GM12878 (cell line): Measurements from ENCODE around the gene SORL1.

Experiments used
- HCFC1 ChIP-seq: fragments of 150-350 bp; IDR thresholded peaks from 2 replicates; pipeline ENCODE4 v1.6.1; 2014; ENCODE audit warnings: low read length
- LARP7 ChIP-seq: fragments of 450-650 bp; IDR thresholded peaks from 2 replicates; pipeline ENCODE4 v1.6.1; 2017; ENCODE audit warnings: mild to moderate bottlenecking
- MXI1 ChIP-seq: fragments of 150-350 bp; IDR thresholded peaks from 2 replicates; pipeline ENCODE4 v1.6.1; 2011; ENCODE audit warnings: low read depth, mild to moderate bottlenecking, inconsistent platforms, low read length, improper control_type of control experiment
- POLR2AphosphoS5 ChIP-seq: IDR thresholded peaks from 2 replicates; pipeline ENCODE4 v1.6.1; 2011; ENCODE audit warnings: mild to moderate bottlenecking, low read length, inconsistent platforms
- RELA ChIP-seq: fragments of 450-650 bp; IDR thresholded peaks from 2 replicates; pipeline ENCODE4 v1.8.0; 2014; ENCODE audit warnings: borderline replicate concordance; ENCODE audit not compliant: partially characterized antibody
- SIN3A ChIP-seq: IDR thresholded peaks from 2 replicates; pipeline ENCODE4 v1.6.1; 2012; ENCODE audit warnings: low read depth, low read length, improper control_type of control experiment
- TF ChIP-seq, protein P1 (sequence below), 3 experiments: IDR thresholded peaks in 2 of 3; conservative IDR thresholded peaks in 1 of 3; 2 replicates each; pipeline ENCODE4 v1.5.1; 2011; ENCODE audit warnings: low read depth in 3 of 3, low read length in 3 of 3, mild to moderate bottlenecking in 3 of 3, control low read depth in 2 of 3, moderate library complexity in 2 of 3, inconsistent platforms in 1 of 3, mixed read lengths in 1 of 3; ENCODE audit not compliant: control insufficient read depth in 2 of 3, insufficient read depth in 1 of 3; ENCODE audit errors: extremely low read depth in 1 of 3

DNA sequence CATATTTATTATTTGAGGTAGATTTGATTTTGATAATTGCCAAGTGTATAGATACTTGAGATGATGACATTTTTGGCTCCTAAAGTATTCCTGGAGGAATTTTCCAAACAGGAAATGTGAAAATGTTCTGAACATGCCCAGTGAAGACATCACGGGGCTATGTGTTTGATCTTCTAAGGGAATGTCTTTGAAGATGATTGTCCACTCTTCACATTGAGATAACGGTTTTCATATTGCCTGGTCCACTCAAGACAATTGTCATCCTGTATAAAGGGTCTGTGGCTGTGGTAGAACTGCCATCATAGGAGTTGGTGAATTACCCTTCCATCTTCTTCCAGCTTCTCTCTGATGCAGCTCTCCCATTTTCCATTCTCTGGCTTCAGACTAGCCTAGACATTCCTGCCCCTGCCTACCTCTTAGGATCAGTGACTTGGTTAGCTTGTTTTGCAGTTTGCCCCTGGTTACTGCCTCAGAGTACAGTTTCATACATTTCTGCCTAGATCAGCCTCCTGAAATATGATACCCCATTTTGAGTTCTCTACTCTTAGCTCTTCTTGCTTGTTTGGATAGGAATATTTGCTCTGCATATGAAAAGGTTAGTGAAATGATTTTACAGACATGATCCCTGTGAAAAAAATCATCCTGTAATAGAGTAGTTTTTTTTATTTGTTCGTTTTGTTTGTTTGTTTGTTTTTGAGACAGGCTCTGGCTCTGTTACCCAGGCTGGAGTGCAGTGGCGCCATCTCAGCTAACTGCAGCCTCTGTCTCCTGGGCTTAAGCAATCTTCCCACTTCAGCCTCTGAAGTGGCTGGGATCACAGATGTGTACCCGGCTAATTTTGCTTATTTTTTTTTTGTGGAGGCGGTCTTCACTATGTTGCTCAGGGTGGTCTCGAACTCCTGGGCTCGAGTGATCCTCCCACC lies 112.0 kb downstream of the SORL1 start:
- TF ChIP-seq HCFC1, result no peak
- TF ChIP-seq LARP7, result no peak
- no peak for TF ChIP-seq MXI1
- TF ChIP-seq, protein P1, sequence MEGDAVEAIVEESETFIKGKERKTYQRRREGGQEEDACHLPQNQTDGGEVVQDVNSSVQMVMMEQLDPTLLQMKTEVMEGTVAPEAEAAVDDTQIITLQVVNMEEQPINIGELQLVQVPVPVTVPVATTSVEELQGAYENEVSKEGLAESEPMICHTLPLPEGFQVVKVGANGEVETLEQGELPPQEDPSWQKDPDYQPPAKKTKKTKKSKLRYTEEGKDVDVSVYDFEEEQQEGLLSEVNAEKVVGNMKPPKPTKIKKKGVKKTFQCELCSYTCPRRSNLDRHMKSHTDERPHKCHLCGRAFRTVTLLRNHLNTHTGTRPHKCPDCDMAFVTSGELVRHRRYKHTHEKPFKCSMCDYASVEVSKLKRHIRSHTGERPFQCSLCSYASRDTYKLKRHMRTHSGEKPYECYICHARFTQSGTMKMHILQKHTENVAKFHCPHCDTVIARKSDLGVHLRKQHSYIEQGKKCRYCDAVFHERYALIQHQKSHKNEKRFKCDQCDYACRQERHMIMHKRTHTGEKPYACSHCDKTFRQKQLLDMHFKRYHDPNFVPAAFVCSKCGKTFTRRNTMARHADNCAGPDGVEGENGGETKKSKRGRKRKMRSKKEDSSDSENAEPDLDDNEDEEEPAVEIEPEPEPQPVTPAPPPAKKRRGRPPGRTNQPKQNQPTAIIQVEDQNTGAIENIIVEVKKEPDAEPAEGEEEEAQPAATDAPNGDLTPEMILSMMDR (IDR thresholded peaks at IDR 0.05 in 2 of 3, conservative IDR thresholded peaks at IDR 0.05 in 1 of 3; ENCODE audit: control insufficient read depth in 2 of 3, extremely low read depth in 1 of 3, insufficient read depth in 1 of 3, low read depth in 3 of 3, low read length in 3 of 3), result no peak
- no peak for TF ChIP-seq SIN3A
- no peak for TF ChIP-seq POLR2AphosphoS5
- no peak for TF ChIP-seq RELA
